ENCODE measurements around the gene POLR3G. TPM values are rescaled to one million over a fixed set of nuclear protein-coding genes. Genes with fewer than 3 reads are reported as not detected.

Gene POLR3G
- total and polyA plus RNA-seq, 9 donors = 0.79 to 4.2 (median 1.8) TPM

- Histone ChIP-seq H3K4me3 (no peak overlapping the region), H3K4me1 (ENCODE audit: insufficient read depth) (no peaks in the 10 kb centered on the region)
- DNase-seq = no peak
Observed at GRCh38 chr5:90545511-90545910, 70.8 kb downstream of the POLR3G start.

DNA sequence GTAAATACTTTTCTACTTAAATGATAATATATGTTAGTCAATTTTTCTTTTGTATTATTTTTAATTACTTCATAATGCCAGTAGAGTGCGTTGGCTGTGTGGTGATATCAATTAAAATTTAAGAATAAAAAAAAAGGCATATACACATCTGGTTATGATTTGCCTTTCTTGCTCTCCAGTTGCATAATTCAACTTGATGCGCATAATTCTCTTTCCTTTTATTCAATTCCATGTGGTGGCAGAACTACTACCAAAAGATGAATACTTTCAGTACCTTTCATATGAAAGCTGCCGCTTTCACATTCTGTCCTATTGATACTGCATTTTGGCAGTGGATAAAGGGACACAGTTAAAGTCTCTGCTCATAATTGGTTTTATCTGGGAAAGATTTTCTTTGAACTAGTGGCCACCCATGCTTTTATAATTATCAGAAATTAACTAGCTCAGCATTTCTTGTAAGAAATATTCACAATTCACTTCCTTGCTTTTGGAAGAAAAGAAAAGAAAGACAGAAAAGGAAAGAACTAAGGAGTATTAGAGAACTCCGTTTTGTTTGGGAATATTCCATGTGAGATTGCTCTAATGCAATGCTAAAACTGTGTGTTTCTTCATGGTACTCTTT lies 71.7 kb downstream of the POLR3G start:
- H3K9me3 ChIP-seq = no peaks in the 10 kb centered on the region
- H3K36me3 ChIP-seq = no peaks in the 10 kb centered on the region
- no peak overlapping the region for H3K4me3 ChIP-seq
- DNase-seq = no peak
- H3K4me1 ChIP-seq (ENCODE audit: insufficient read depth) = no peaks in the 10 kb centered on the region
- H3K27ac ChIP-seq = no peak overlapping the region
- TF ChIP-seq CTCF (IDR thresholded peaks at IDR 0.05) (no peak), POLR2A (IDR thresholded peaks at IDR 0.05) (no peak), EP300 (IDR thresholded peaks at IDR 0.05) (no peak)
- WGBS, 3 donors = 27 to 35% (median 28%) methylated on average over 4 of the region's 4 CpGs
- intact Hi-C loops (cut with DNase I) = no loop called here
- H3K27me3 ChIP-seq = no peaks in the 10 kb centered on the region

More at GRCh38 chr5:90545511-90545910, 70.8 kb downstream of the POLR3G start:
- H3K27ac ChIP-seq = no peak overlapping the region
- H3K36me3 ChIP-seq = no peaks in the 10 kb centered on the region
- TF ChIP-seq CTCF (IDR thresholded peaks at IDR 0.05) (no peak), EP300 (IDR thresholded peaks at IDR 0.05) (no peak)
- H3K27me3 ChIP-seq = no peaks in the 10 kb centered on the region
- intact Hi-C loops (cut with DNase I) = no loop called here
- WGBS, 3 donors = 64 to 80% (median 71%) methylated on average over 2 of the region's 2 CpGs
- no peaks in the 10 kb centered on the region for H3K9me3 ChIP-seq

DNA sequence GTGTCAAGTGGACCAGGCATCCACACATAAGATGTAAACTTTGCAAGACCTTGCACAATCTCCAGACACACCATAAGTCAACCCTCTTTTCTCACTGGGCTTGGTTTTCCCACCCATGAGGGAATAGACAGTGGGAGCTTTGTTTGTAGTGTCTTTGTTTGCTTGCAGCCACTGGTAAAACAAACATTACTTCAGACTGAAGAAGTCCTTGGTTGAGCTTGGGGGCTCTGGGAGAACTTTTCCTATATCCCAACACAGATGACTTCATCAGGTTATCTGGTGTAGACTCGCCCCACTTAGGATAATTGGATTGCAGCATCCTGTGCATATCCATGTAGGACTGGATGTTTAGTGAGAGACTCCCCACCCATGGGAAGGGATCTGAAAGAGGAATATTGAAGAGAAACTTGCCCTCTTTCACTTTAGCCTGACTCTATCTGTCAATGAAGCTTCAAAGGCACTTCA lies 72.4 kb downstream of the POLR3G start:
- intact Hi-C loops (cut with DNase I) = no loop called here
- no peak for DNase-seq
- H3K27ac ChIP-seq = no peak overlapping the region
- H3K4me1 ChIP-seq (ENCODE audit: insufficient read depth) = no peaks in the 10 kb centered on the region
- H3K9me3 ChIP-seq = no peaks in the 10 kb centered on the region
- TF ChIP-seq POLR2A (IDR thresholded peaks at IDR 0.05) (no peak), EP300 (IDR thresholded peaks at IDR 0.05) (no peak), CTCF (IDR thresholded peaks at IDR 0.05) (no peak)
- no peaks in the 10 kb centered on the region for H3K27me3 ChIP-seq
- no peaks in the 10 kb centered on the region for H3K36me3 ChIP-seq
- WGBS, 3 donors = 63 to 73% (median 68%) methylated on average over 1 of the region's 1 CpG
- no peak overlapping the region for H3K4me3 ChIP-seq

- no peak for DNase-seq
- Histone ChIP-seq H3K36me3 (no peaks in the 10 kb centered on the region), H3K9me3 (no peaks in the 10 kb centered on the region), H3K27me3 (no peaks in the 10 kb centered on the region), H3K27ac (no peak overlapping the region), H3K4me1 (ENCODE audit: insufficient read depth) (no peaks in the 10 kb centered on the region), H3K4me3 (no peak overlapping the region)
- intact Hi-C loops (cut with DNase I) = no loop called here
- 20 to 28% (median 26%) methylated on average over 5 of the region's 5 CpGs for WGBS, 3 donors
- TF ChIP-seq CTCF (IDR thresholded peaks at IDR 0.05) (no peak), POLR2A (IDR thresholded peaks at IDR 0.05) (no peak), EP300 (IDR thresholded peaks at IDR 0.05) (no peak)
Observed at GRCh38 chr5:90548069-90548593, 73.5 kb downstream of the POLR3G start.
